NCI-H146 treated with DMSO at 0.1 percent for 48 hours (cell line): ENCODE results near the gene FOXO3.
"Not testable (repeated sequence)": the region's sequence is repeated elsewhere in the genome, so short reads cannot be mapped to it uniquely, and the experiment has no call there.

Experiments
- DNase-seq: peaks from one replicate; lab custom pipeline; 2025; ENCODE audit not compliant: unreplicated experiment; lab: John Stamatoyannopoulos, UW

Gene FOXO3

DNA sequence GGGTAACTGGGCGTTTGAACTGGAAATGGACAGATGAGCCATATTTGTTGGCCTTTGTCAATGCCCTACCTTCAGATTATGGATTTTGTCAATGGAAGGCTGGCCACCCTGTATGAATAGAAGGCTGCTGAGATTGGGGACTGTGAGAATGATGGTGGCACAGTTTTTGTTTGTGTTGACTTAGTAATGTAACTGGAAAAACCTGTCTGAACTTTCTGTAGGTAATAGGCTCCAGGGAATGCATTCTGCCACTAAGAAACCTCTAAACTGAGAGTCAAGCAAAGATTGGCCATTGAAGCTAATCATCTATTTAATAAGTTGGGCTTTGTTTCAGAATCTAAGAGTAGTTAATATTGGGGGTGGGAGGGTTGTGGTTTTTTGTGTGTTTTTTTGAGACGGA is 97.5 kb downstream of the FOXO3 start:
- DNase-seq, result no peak

DNA sequence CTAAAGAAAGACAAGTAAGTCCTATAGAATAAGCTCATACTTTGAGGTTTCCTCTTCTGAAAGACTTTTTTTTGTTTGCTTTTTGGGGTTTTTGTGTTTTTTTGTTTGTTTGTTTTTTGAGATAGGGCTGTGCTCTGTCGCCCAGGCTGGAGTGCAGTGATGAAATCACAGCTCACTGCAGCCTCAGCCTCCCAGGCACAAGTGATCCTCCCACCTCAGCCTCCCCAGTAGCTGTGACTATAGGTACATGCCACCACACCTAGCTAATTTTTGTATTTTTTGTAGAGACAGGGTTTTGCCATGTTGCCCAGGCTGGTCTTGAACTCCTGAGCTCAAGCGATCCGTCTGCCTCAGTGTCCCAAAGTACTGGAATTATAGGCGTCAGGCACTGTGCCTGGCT is 98.1 kb downstream of the FOXO3 start:
- DNase-seq, result not testable (repeated sequence)

DNA sequence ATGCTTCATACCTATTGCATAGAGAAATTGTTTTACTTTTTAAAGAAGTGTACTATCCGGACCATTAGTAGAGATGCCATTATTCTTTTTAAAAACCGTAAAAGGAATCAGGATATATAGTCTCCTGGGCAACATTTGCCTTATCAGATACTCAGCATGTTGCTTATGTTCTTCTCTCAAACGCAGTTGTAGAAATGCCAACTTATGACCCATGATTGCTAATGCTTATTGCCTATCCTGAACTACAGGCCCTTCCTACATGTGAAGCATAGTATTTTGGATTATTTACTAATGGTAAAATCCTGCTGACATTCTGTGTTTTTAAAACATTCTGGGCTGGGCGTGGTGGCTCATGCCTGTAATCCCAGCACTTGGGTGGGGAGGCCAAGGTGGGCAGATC is 99.5 kb downstream of the FOXO3 start:
- no peak for DNase-seq

DNA sequence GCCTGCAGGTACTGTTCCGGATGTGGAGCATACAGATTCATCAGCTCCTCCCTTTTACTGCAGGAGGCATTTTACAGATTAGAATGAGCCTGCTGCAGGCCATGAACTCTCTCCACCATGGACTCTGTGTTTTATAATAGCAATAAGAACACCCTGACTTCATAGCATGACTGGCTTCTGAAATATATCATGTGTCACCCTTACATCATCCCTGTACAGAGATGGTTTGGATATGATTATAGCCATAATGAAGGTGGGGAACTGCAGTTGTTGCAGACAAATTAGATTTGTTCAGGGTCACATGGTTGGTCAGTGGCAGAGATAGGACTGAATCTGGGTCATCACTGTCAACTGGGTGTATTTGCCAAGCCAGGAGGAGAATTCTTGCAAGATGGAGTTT is 100.7 kb downstream of the FOXO3 start:
- no peak for DNase-seq

DNA sequence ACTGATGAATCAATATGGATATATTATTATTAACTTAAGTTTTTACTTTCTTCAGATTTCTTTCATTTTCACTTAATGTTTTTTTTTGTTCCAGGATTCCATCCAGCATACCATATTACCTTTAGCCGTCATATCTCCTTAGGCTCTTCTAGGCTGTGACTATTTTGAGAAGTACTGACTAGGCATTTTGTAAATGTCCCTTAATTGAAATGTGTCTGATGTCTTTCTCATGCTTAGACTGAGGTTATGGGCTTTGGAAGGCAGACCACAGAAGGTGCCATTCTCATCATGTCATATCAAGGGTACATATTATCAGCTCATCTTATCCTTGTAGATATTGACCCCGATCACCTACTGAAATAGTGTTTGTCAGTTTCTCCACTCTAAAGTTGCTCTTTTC is 101.3 kb downstream of the FOXO3 start:
- no peak for DNase-seq

DNA sequence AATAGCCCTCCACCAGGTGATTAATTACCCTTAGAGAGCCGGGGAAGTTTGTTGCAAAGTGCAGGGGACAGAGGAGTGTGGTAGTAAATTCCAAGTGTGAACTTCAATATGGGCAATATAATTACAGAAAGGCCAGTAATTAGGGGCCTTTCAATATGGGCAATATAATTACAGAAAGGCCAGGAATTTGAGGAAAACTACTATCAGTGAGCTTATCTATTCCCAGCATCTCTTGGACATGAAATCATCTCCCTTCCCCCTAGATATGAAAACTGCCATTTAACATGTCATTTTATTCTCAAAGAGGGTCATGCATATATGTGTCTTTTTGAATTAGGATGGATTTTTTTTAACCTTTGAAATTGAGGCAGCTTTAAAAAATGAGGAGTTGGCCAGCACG is 102.0 kb downstream of the FOXO3 start:
- no peak for DNase-seq

DNA sequence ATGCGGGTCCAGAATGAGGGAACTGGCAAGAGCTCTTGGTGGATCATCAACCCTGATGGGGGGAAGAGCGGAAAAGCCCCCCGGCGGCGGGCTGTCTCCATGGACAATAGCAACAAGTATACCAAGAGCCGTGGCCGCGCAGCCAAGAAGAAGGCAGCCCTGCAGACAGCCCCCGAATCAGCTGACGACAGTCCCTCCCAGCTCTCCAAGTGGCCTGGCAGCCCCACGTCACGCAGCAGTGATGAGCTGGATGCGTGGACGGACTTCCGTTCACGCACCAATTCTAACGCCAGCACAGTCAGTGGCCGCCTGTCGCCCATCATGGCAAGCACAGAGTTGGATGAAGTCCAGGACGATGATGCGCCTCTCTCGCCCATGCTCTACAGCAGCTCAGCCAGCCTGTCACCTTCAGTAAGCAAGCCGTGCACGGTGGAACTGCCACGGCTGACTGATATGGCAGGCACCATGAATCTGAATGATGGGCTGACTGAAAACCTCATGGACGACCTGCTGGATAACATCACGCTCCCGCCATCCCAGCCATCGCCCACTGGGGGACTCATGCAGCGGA is 102.9 kb downstream of the FOXO3 start:
- DNase-seq, result not testable (repeated sequence)

DNA sequence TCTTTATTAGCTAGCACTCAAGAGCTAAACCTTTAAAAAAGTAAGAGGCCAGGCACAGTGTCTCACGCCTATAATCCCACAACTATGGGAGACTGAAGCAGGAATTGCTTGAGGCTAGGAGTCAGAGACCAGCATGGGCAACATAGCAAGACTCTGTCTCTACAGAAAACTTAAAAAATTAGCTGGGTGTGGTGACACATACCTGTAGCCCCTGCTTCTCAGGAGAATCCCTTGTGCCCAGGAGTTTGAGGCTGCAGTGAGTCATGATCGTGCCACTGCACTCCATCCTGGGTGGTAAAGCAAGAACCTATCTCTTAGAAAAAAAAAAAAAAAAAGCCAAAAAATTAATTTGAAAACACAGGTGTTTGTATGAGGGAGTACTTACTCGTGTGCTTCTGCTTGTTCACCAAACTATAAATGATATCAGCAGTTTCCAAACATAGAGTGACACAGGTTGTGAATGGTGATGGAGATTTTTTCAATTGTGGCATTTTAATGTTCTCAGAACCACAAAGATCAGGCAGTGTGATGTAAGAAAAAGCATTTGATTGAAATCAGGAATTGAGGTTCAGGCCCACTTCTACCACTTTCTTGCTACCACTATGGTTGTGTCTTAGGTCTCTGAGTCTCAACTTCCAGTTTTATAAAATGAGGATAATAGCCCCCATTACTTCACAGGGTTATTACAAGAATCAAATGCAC is 104.9 kb downstream of the FOXO3 start:
- no peak for DNase-seq

DNA sequence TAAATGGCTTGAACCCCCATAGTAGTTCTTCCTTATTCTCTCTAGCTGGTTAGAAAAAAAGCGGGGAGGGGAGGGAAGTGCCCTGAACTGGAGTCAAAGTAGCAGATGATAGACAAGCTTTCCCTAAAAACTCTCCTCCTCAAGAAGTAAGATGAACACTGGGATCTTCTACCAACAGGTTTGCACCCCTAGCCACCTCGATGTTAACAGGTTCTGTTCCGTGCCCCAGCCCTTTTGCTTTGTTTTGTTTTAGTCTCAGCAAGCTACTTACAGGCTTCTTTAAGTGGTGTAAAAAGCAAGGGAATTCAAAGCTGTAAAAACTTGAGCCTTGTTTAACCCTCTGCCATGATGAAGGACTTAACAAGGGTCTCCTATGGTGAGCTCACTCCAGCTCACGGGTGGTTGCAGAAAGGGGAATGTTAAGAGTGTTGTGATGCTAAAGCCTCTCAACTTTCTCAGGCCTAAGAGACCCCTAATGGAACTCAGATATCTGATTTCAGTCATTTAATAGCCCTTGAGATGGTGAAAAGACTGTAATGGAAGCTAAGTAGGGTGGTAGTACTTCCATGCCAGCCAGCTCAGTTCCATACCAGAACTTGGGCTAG is 106.0 kb downstream of the FOXO3 start:
- DNase-seq, result no peak

DNA sequence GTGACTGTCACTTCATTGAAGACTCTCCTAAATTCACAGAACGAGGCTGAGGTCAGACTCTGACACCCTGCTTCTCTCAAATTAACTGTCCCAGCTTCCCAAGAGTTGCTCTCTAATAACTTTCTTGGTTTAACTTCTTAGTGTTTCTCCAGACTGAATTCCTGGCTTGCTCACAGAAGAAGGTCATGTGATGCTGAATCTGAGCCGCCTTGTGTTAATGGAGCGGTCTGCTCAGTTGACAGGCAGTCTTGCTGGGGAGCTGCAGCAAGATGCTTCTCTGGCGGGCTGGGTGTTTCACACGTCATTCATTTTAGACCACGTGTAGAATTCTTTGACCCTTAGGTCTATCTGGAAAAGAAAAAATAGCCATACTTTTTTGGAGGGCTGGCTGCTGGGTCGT is 107.3 kb downstream of the FOXO3 start:
- DNase-seq, result no peak

DNA sequence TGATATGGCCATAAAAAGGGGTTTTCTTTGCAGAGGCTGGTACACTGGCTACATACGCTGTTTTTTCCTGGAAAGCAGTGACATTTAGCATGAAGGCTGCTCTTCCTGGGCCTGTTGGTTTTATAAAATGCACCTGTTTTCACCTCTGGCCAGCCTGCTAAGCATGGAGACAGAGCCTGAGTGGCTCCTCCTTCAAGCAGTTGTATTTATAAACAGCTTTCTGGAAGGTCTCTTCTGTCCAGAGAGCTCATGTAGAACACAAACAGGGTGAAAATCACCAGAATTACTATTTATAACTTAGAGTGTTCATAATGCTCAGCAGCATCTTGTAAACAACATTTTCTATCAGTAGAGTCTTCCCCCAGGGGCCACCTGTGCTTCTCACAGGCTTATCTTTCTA is 109.0 kb downstream of the FOXO3 start:
- DNase-seq, result no peak

DNA sequence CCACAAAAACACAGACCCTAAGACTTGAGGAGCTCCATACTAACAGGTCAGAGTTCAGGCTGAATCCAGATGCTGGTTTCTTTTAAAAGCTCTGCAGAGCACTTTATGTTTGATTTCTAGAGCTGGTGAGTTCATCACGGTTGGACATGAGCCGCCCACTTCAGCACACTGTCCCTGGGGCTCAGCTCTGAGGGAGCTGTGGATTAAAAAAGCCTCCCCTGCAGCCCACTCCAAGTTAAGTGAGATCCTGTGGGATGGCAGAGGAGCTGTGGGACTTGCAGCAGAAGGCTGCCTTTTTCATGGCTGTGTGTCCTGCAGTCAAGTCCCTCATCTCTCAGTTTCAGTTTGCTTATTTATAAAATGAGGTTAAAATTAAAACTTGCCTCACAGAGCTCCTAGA is 110.5 kb downstream of the FOXO3 start:
- DNase-seq, result no peak

DNA sequence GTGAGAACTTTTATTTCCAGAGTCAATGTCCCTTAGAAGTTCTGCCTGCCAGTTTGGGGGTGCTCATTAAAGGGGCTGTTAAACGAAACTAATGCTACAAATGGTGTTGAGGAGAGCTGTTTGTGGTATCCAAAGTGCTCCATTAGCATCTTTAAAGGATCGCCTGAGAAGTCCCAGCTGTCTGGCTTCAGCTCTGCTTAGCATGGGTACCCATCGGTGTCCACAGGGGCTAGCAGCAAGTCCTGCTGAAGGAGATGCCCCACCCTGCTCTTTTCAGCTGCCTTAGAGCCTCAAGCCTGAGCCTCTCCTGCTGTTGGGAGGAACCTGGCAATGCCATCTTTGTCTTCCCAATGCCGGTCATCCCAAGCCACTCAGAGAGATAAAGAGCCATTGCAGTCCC is 111.1 kb downstream of the FOXO3 start:
- no peak for DNase-seq

DNA sequence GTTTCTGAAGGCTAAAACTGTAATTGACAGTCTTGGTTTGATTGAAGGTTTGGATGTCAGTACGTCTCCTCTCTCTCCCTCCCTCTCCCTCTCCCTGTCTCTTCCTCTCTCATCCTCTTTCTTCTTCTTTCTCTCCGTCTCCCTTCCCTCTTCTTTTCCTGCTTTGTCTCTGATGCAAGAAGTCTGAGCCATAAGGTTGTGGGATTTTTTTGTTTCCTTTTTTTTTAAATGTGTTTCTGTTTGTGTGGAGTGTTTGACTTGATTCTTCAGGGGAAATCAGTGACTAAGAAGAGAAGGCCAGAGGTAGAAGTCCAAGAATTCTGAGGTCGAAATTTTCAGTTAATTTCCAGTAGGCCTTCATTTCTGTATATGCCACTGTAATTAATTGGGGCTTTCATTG is 111.9 kb downstream of the FOXO3 start:
- DNase-seq, result no peak

DNA sequence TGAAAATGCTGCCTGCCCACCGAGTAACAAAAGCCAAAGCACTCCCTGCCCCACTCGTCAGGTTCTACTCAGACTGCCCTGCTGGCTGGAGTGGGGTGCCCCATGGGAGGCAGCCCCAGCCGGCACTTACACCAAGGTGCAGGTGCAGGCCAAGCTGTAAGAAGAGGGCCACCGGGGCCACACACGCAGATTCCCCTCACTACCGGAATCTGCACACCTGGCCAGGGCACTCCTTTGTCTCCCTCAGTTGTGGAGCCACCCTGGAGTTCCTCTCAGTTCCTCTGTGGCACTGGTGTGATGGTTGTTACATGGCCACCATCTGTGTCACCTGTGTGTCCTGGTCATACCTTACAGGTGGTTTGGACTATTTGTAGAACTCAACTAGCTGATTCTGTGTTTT is 112.4 kb downstream of the FOXO3 start:
- no peak for DNase-seq

DNA sequence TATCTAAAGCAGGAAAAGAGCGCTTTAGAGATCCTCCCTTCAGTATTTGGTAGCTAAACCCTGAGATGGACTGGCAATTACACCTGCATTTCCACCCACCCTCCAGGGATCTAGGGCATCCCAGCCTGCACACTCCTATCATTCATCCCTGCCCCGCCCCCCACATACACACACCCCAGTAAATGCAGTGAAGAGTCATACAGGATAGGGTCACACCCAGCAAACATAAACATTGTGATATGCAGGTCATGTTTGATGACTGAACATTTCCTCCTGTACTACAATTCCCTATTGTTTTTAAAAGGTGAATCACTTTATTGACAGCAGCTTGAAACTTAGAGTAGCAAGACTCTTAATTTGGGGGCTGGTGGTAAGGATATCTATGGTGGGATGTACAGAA is 112.9 kb downstream of the FOXO3 start:
- DNase-seq, result no peak

DNA sequence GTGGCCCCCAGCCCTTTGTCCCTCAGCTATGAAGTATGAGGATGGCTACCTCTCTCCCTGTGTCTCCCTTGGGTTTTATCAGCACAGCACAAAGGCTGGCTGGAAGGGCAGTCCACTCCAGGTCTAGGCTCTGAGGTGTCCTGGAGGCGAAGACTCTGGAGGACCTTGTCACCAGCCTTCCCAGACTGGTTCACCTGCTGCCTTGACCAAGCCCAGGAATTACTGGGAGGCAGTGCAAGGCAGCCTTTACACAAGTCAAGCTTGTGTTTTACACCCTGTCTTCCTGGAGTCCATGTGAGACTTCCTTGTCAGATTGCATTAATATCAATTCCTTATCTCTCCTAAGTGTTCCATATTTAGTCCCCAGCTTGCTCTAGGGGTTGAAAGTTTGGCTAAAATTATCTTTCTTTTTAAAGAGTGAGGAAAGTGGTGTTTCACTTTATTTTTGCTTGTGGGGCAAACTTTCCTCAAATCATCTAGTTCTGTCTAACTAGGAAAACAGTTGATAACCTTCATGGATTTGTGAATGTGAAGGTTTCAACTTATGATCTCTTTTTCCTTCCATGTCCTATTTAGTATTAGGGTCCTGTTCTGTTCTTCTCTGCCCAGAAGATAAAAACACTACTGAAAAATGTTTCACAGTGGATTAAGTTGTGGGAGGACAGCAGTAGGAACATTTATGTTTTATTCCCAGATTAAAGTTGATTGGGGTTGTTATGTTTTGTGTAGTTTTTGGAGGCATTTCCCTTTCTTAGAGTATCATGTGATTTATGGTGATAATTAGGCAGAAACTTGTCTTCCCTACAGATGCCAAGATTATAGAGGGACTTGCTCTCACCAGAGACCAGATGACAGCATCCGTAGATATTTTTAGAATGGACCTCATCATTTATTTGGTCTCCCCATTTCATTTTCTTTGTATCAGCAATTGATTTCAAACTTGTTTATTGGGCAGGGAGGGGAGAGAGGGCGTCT is 114.8 kb downstream of the FOXO3 start:
- DNase-seq, result no peak

DNA sequence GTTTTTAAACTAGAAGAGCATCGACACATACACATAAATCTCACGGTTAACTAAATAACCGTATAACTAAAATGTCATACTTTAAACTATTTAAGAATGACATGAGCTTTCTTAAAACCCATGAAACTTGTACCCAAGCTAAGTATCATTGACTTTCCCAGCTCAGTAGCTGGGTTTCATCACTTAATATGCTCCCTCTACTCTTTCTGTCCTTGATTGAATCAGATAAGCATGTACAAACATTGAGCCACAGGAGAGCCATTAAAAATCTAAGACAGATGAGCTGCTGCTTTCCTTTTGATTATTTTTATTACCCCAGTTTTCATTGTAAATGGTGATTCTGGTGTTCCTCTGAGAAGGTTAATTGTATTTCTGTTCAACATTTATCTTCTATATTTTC is 115.8 kb downstream of the FOXO3 start:
- DNase-seq, result peak; percentile 78

DNA sequence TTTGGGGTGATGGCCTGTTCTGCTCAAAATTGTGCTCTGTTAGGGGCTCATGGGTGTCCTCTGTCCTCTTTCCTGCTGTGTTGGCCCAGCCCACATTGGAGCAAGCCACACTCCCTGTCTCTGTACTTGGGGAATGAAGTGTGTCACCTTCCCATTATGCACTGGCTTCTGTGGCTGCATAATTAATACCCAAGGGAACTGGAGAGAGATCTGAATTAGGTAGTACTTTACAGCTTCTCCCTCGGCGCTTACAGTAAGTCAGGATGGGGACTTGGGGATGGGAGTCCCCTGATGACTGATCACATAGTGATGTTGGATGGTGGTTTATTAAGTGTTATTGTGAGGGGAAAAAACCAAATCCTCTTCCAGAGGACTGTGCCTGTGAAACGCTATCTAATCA is 116.6 kb downstream of the FOXO3 start:
- DNase-seq, result no peak

DNA sequence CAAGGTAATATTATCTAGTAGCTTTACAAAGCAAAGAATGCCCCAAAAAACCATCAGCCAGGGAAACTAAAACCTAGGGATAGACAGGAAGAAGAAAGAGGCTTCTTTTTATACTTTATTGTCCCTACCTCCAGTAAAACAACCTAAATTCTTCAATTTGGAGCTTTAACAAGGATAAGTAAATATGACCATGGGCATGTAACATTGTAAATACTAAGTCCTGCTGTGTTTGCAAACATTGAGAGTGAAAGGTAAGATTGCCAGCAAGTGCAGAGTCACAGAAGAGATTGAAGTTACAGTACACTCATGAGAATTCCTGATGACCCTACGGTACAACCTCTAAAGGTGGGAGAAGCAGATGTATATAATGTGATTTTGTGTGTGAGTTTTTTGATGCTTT is 117.2 kb downstream of the FOXO3 start:
- peak; percentile 40 for DNase-seq

DNA sequence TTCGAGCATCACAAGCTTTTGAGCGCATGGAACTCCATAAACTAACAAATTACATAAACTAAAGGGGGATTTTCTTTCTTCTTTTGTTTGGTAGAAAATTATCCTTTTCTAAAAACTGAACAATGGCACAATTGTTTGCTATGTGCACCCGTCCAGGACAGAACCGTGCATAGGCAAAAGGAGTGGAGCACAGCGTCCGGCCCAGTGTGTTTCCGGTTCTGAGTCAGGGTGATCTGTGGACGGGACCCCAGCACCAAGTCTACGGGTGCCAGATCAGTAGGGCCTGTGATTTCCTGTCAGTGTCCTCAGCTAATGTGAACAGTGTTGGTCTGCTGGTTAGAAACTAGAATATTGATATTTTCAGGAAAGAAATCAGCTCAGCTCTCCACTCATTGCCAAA is 119.6 kb downstream of the FOXO3 start:
- DNase-seq, result not testable (repeated sequence)

DNA sequence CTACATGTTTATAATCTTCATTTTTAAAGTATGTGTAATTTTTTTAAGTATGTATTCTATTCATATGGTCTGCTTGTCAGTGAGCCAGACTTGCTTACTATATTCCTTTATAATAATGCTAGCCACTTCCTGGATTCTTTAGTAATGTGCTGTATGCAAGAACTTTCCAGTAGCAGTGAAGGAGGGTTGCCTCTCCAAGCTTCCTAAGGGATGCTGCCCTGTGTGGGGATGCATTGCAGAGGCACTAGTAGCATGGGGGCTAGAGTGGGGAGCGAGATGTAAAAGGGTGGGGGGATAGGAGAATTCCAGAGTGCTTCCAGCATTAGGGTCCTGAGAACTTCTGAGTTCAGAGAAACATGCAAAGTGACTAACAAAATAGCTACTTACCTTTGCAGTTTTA is 121.0 kb downstream of the FOXO3 start:
- DNase-seq, result not testable (repeated sequence)
